Measurements from ENCODE around the gene RMDN2. TPM values are rescaled to one million over a fixed set of nuclear protein-coding genes. Genes with fewer than 3 reads are reported as not detected.

Gene RMDN2
- total RNA-seq, result 3.1 and 5.1 TPM in 2 replicates

GRCh38 chr2:37925063-37925897 lies at the start of gene RMDN2:
RMDN2 (plus strand) TSS chr2:37925287; CDS start chr2:37929278, 3,991 bp downstream.

Other genes starting within 250 kb of the RMDN2 start
- 2.0 and 6.3 TPM in 2 replicates for gene CYP1B1, start 150.9 kb downstream of the RMDN2 start, total RNA-seq

All from placental epithelial cell (primary cell).